Muscle layer of duodenum (tissue), 2 donors: ENCODE data around the gene TRIM40.

Source experiments
- H3K27ac ChIP-seq: one replicate; pipeline ENCODE4 v1.7.0; 2013; ENCODE audit warnings: mild to moderate bottlenecking, low read length
- H3K27me3 ChIP-seq: one replicate; pipeline ENCODE4 v1.7.0; 2013; ENCODE audit warnings: low read depth, mild to moderate bottlenecking, control low read depth, low read length
- H3K36me3 ChIP-seq, 2 donors: one replicate each; pipeline ENCODE4 v1.7.0; 2013; ENCODE audit warnings: low read length in 2 of 2, control low read depth in 1 of 2, mild to moderate bottlenecking in 1 of 2; ENCODE audit not compliant: insufficient read depth in 2 of 2, control insufficient read depth in 1 of 2
- H3K4me1 ChIP-seq, 2 donors: one replicate each; pipeline ENCODE4 v1.7.0; 2013; ENCODE audit warnings: low read length in 2 of 2, mild to moderate bottlenecking in 2 of 2, control low read depth in 1 of 2, moderate library complexity in 1 of 2; ENCODE audit not compliant: insufficient read depth in 2 of 2, control insufficient read depth in 1 of 2
- H3K4me3 ChIP-seq, 2 donors: one replicate each; pipeline ENCODE4 v1.7.0; 2013; ENCODE audit warnings: low read length in 2 of 2, low read depth in 1 of 2, mild to moderate bottlenecking in 1 of 2
- H3K9me3 ChIP-seq, 2 donors: one replicate each; pipeline ENCODE4 v1.7.0; 2013; ENCODE audit warnings: low read length in 2 of 2, control low read depth in 1 of 2, mild to moderate bottlenecking in 1 of 2; ENCODE audit not compliant: control insufficient read depth in 1 of 2
- donor health status: healthy.

TRIM40 gene

GRCh38 chr6:30152016-30152673 is 16.2 kb downstream of the TRIM40 start:
- H3K27ac ChIP-seq = no peak overlapping the region
- no peaks in the 10 kb centered on the region for H3K36me3 ChIP-seq

GRCh38 chr6:30152910-30153610 is 17.1 kb downstream of the TRIM40 start:
- no peaks in the 10 kb centered on the region for H3K27me3 ChIP-seq
- no peak overlapping the region for H3K27ac ChIP-seq
- no peaks in the 10 kb centered on the region for H3K36me3 ChIP-seq
- H3K4me1 ChIP-seq = peaks cover 0 to 4% of the 10 kb centered on the region in 2 donors
- H3K4me3 ChIP-seq = no peak overlapping the region
- no peaks in the 10 kb centered on the region for H3K9me3 ChIP-seq

More at GRCh38 chr6:30152016-30152673, 16.2 kb downstream of the TRIM40 start:
- Histone ChIP-seq H3K4me1 (peaks cover 0 to 4% of the 10 kb centered on the region in 2 donors), H3K4me3 (no peak overlapping the region), H3K27me3 (no peaks in the 10 kb centered on the region), H3K9me3 (no peaks in the 10 kb centered on the region)

GRCh38 chr6:30154061-30154460 is 18.1 kb downstream of the TRIM40 start:
- Histone ChIP-seq H3K27ac (no peak overlapping the region), H3K9me3 (no peaks in the 10 kb centered on the region), H3K36me3 (no peaks in the 10 kb centered on the region), H3K27me3 (no peaks in the 10 kb centered on the region), H3K4me1 (peaks cover 0 to 4% of the 10 kb centered on the region in 2 donors), H3K4me3 (no peak overlapping the region)

- Histone ChIP-seq H3K27ac (peak overlapping the region; percentile 65), H3K27me3 (no peaks in the 10 kb centered on the region), H3K4me3 (no peak overlapping the region), H3K9me3 (no peaks in the 10 kb centered on the region), H3K4me1 (peaks cover 0 to 4% of the 10 kb centered on the region in 2 donors), H3K36me3 (no peaks in the 10 kb centered on the region)
These were observed 19.0 kb downstream of the TRIM40 start for GRCh38 chr6:30154709-30155519.

GRCh38 chr6:30155520-30156261 is 19.8 kb downstream of the TRIM40 start:
- H3K27me3 ChIP-seq = no peaks in the 10 kb centered on the region

GRCh38 chr6:30156262-30156599 is 20.3 kb downstream of the TRIM40 start:
- Histone ChIP-seq H3K9me3 (no peaks in the 10 kb centered on the region), H3K4me1 (peaks cover 0 to 4% of the 10 kb centered on the region in 2 donors), H3K4me3 (no peak overlapping the region), H3K36me3 (no peaks in the 10 kb centered on the region), H3K27me3 (no peaks in the 10 kb centered on the region), H3K27ac (no peak overlapping the region)

More at GRCh38 chr6:30155520-30156261, 19.8 kb downstream of the TRIM40 start:
- H3K4me1 ChIP-seq = peaks cover 0 to 4% of the 10 kb centered on the region in 2 donors
- no peaks in the 10 kb centered on the region for H3K36me3 ChIP-seq
- H3K4me3 ChIP-seq = no peak overlapping the region
- no peaks in the 10 kb centered on the region for H3K9me3 ChIP-seq
- peak overlapping the region; percentile 65 for H3K27ac ChIP-seq

GRCh38 chr6:30156774-30157173 is 20.8 kb downstream of the TRIM40 start:
- Histone ChIP-seq H3K36me3 (no peaks in the 10 kb centered on the region), H3K27me3 (no peaks in the 10 kb centered on the region), H3K4me1 (peaks cover 0 to 4% of the 10 kb centered on the region in 2 donors), H3K27ac (no peak overlapping the region), H3K9me3 (no peaks in the 10 kb centered on the region), H3K4me3 (no peak overlapping the region)

- no peaks in the 10 kb centered on the region for H3K27me3 ChIP-seq
- no peaks in the 10 kb centered on the region for H3K36me3 ChIP-seq
- H3K9me3 ChIP-seq = no peaks in the 10 kb centered on the region
- H3K27ac ChIP-seq = no peak overlapping the region
- H3K4me3 ChIP-seq = no peak overlapping the region
- H3K4me1 ChIP-seq = peaks cover 0 to 4% of the 10 kb centered on the region in 2 donors
These were observed 21.6 kb downstream of the TRIM40 start for GRCh38 chr6:30157581-30157980.

- Histone ChIP-seq H3K9me3 (no peaks in the 10 kb centered on the region), H3K4me3 (no peak overlapping the region), H3K4me1 (peaks cover 0 to 4% of the 10 kb centered on the region in 2 donors), H3K27ac (no peak overlapping the region), H3K36me3 (no peaks in the 10 kb centered on the region), H3K27me3 (no peaks in the 10 kb centered on the region)
These were observed 22.1 kb downstream of the TRIM40 start for GRCh38 chr6:30157999-30158398.

- Histone ChIP-seq H3K4me1 (peaks cover 0 to 4% of the 10 kb centered on the region in 2 donors), H3K36me3 (no peaks in the 10 kb centered on the region), H3K9me3 (no peaks in the 10 kb centered on the region), H3K27ac (no peak overlapping the region), H3K4me3 (no peak overlapping the region), H3K27me3 (no peaks in the 10 kb centered on the region)
These were observed 22.6 kb downstream of the TRIM40 start for GRCh38 chr6:30158475-30159040.
